C4-2B (cell line): ENCODE results near the gene LEF1.

Source experiments
- ZFX ChIP-seq: fragments of 450-650 bp; IDR thresholded peaks from 2 replicates; pipeline ENCODE4 v1.6.1; 2017
- TF ChIP-seq, protein P1 (sequence below): fragments of 450-650 bp; conservative IDR thresholded peaks from 2 replicates; pipeline ENCODE4 v1.5.1; 2017; ENCODE audit warnings: mild to moderate bottlenecking

DNA sequence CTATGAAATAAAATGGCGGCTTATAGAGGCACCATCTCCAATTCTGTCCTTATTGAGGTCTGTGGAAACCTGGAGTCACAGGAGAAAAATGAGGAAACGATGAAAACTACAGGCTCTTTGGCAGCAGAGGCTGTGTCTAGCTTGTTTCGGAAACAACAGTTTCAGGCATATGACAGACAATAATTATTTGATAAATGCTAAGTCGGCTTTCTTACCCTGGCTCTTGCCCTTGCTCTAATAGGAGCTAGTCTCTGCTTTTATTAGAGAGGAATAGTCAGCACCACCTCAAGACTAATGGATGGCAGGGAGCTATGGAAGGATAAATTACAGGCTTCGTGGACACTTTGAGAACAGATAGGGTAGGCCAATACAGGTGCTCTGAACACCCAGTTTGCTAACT, 154.8 kb downstream of the LEF1 start:
- TF ChIP-seq, protein P1, sequence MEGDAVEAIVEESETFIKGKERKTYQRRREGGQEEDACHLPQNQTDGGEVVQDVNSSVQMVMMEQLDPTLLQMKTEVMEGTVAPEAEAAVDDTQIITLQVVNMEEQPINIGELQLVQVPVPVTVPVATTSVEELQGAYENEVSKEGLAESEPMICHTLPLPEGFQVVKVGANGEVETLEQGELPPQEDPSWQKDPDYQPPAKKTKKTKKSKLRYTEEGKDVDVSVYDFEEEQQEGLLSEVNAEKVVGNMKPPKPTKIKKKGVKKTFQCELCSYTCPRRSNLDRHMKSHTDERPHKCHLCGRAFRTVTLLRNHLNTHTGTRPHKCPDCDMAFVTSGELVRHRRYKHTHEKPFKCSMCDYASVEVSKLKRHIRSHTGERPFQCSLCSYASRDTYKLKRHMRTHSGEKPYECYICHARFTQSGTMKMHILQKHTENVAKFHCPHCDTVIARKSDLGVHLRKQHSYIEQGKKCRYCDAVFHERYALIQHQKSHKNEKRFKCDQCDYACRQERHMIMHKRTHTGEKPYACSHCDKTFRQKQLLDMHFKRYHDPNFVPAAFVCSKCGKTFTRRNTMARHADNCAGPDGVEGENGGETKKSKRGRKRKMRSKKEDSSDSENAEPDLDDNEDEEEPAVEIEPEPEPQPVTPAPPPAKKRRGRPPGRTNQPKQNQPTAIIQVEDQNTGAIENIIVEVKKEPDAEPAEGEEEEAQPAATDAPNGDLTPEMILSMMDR: no peak
- no peak for TF ChIP-seq ZFX
